ENCODE results near the gene CHRM5. TPM values are rescaled to one million over a fixed set of nuclear protein-coding genes. Genes with fewer than 3 reads are reported as not detected.

CHRM5 gene
- total RNA-seq, 1 donor from 2014 or later, result not detected

- peaks cover 11% of the 10 kb centered on the region for H3K4me1 Mint-ChIP-seq (ENCODE audit: low read depth)
Observed at GRCh38 chr15:34025252-34025651, 57.0 kb downstream of the CHRM5 start.

GRCh38 chr15:34027606-34028005, 59.3 kb downstream of the CHRM5 start:
- H3K4me3 Mint-ChIP-seq (ENCODE audit: unreplicated experiment), result no peak overlapping the region
- peaks cover 4% of the 10 kb centered on the region for H3K9me3 Mint-ChIP-seq (ENCODE audit: low read depth)
- TF ChIP-seq CTCF (IDR thresholded peaks at IDR 0.05), result no peak
- no peaks in the 10 kb centered on the region for H3K36me3 Mint-ChIP-seq (ENCODE audit: low read depth)
- no peak overlapping the region for H3K27ac Mint-ChIP-seq (ENCODE audit: unreplicated experiment)
- peaks cover 9% of the 10 kb centered on the region for H3K4me1 Mint-ChIP-seq (ENCODE audit: low read depth)
- H3K27me3 Mint-ChIP-seq (ENCODE audit: low read depth), result no peaks in the 10 kb centered on the region
- no peak for DNase-seq (ENCODE audit: low spot score)

More at GRCh38 chr15:34025252-34025651, 57.0 kb downstream of the CHRM5 start:
- Mint-ChIP-seq H3K4me3 (ENCODE audit: unreplicated experiment) (no peak overlapping the region), H3K36me3 (ENCODE audit: low read depth) (no peaks in the 10 kb centered on the region), H3K9me3 (ENCODE audit: low read depth) (peaks cover 4% of the 10 kb centered on the region), H3K27ac (ENCODE audit: unreplicated experiment) (no peak overlapping the region), H3K27me3 (ENCODE audit: low read depth) (no peaks in the 10 kb centered on the region)
- TF ChIP-seq CTCF (IDR thresholded peaks at IDR 0.05), result no peak
- DNase-seq (ENCODE audit: low spot score), result no peak

- no peak overlapping the region for H3K27ac Mint-ChIP-seq (ENCODE audit: unreplicated experiment)
- DNase-seq (ENCODE audit: low spot score), result no peak
- peaks cover 27% of the 10 kb centered on the region for H3K4me1 Mint-ChIP-seq (ENCODE audit: low read depth)
- no peaks in the 10 kb centered on the region for H3K36me3 Mint-ChIP-seq (ENCODE audit: low read depth)
- TF ChIP-seq CTCF (IDR thresholded peaks at IDR 0.05), result no peak
- peaks cover 4% of the 10 kb centered on the region for H3K9me3 Mint-ChIP-seq (ENCODE audit: low read depth)
- no peaks in the 10 kb centered on the region for H3K27me3 Mint-ChIP-seq (ENCODE audit: low read depth)
- no peak overlapping the region for H3K4me3 Mint-ChIP-seq (ENCODE audit: unreplicated experiment)
Observed at GRCh38 chr15:34031987-34032760, 63.9 kb downstream of the CHRM5 start.

GRCh38 chr15:34038023-34038870, 70.0 kb downstream of the CHRM5 start:
- Mint-ChIP-seq H3K27ac (ENCODE audit: unreplicated experiment) (peak overlapping the region; percentile 87), H3K4me3 (ENCODE audit: unreplicated experiment) (peak overlapping the region; percentile 81), H3K27me3 (ENCODE audit: low read depth) (no peaks in the 10 kb centered on the region), H3K9me3 (ENCODE audit: low read depth) (no peaks in the 10 kb centered on the region), H3K36me3 (ENCODE audit: low read depth) (no peaks in the 10 kb centered on the region), H3K4me1 (ENCODE audit: low read depth) (peaks cover 34% of the 10 kb centered on the region)
- TF ChIP-seq CTCF (IDR thresholded peaks at IDR 0.05), result no peak
- no peak for DNase-seq (ENCODE audit: low spot score)

Data from chondrocyte (in vitro differentiated cells).